HCT116 (cell line): Measurements from ENCODE around the gene ITPR1.

Source experiments
- POLR2A ChIP-seq: IDR thresholded peaks from 2 replicates; pipeline ENCODE4 v1.7.0; 2011; ENCODE audit warnings: borderline replicate concordance; ENCODE audit not compliant: insufficient read depth, insufficient read length; ENCODE audit errors: extremely low read depth
- TF ChIP-seq, protein P1 (sequence below), 3 experiments: fragments of 200-600 bp in 1 of 3; sonication (generic) in 1 of 3; IDR thresholded peaks in 2 of 3; conservative IDR thresholded peaks in 1 of 3; 2 replicates each; pipeline ENCODE4 v1.5.1; 2012 to 2017; ENCODE audit warnings: low read depth in 2 of 3, low read length in 2 of 3, antibody characterized with exemption in 1 of 3, borderline replicate concordance in 1 of 3, control low read depth in 1 of 3, mild to moderate bottlenecking in 1 of 3, mixed read lengths in 1 of 3, mixed run types in 1 of 3, moderate library complexity in 1 of 3; ENCODE audit not compliant: insufficient read depth in 1 of 3
- TF ChIP-seq, protein P2 (sequence below): IDR thresholded peaks from 2 replicates; pipeline ENCODE4 v1.6.1; 2012

DNA sequence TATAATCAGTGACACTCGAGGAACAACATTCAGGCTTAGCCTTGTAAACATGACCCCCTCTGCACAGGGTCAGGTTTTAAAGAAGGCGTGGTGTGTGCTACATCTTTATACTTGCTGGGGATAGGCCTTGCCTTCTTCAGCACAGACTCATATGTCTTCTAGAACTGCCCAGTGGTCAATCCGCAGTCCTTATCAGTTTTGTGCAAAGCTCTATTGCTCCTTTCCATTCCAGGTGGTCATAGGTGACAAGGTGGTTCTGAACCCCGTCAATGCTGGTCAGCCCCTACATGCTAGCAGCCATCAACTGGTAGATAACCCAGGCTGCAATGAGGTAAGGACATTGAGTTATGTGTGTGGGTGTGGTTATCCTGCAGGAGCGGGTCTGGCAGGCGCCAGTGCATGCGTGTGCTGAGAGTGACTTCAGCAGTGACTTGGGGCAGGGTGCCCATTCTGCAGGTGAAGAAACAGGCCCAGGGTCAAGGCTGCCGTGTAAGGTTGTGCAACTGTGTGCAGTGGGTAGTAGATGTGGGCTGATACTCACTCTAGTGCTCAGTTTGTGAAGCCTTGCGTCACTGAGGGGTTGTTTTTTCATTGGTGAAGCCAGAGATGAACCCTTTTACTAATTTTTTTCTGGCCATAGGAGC is 150.9 kb downstream of the ITPR1 start:
- TF ChIP-seq, protein P1, sequence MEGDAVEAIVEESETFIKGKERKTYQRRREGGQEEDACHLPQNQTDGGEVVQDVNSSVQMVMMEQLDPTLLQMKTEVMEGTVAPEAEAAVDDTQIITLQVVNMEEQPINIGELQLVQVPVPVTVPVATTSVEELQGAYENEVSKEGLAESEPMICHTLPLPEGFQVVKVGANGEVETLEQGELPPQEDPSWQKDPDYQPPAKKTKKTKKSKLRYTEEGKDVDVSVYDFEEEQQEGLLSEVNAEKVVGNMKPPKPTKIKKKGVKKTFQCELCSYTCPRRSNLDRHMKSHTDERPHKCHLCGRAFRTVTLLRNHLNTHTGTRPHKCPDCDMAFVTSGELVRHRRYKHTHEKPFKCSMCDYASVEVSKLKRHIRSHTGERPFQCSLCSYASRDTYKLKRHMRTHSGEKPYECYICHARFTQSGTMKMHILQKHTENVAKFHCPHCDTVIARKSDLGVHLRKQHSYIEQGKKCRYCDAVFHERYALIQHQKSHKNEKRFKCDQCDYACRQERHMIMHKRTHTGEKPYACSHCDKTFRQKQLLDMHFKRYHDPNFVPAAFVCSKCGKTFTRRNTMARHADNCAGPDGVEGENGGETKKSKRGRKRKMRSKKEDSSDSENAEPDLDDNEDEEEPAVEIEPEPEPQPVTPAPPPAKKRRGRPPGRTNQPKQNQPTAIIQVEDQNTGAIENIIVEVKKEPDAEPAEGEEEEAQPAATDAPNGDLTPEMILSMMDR (IDR thresholded peaks at IDR 0.05 in 2 of 3, conservative IDR thresholded peaks at IDR 0.05 in 1 of 3; ENCODE audit: borderline replicate concordance in 1 of 3, insufficient read depth in 1 of 3, low read depth in 2 of 3, low read length in 2 of 3): no peak
- TF ChIP-seq POLR2A: no peak
- TF ChIP-seq, protein P2, sequence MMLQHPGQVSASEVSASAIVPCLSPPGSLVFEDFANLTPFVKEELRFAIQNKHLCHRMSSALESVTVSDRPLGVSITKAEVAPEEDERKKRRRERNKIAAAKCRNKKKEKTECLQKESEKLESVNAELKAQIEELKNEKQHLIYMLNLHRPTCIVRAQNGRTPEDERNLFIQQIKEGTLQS: no peak
